ENCODE results near the gene SOX18.
"Not testable (repeated sequence)": the region's sequence is repeated elsewhere in the genome, so short reads cannot be mapped to it uniquely, and the experiment has no call there.

Gene SOX18

GRCh38 chr20:64015635-64016034, 33.8 kb downstream of the SOX18 start:
- no peak for DNase-seq

GRCh38 chr20:64012385-64013154, 36.9 kb downstream of the SOX18 start:
- not testable (repeated sequence) for DNase-seq

- no peak for DNase-seq
Observed at GRCh38 chr20:64011366-64011779, 38.1 kb downstream of the SOX18 start.

GRCh38 chr20:64010711-64011237, 38.7 kb downstream of the SOX18 start:
- no peak for DNase-seq

GRCh38 chr20:64009811-64010387, 39.5 kb downstream of the SOX18 start:
- no peak for DNase-seq

- no peak for DNase-seq
Observed at GRCh38 chr20:64006902-64007301, 42.5 kb downstream of the SOX18 start.

GRCh38 chr20:64006490-64006889, 42.9 kb downstream of the SOX18 start:
- DNase-seq: no peak

GRCh38 chr20:64005394-64005793, 44.0 kb downstream of the SOX18 start:
- no peak for DNase-seq

- no peak for DNase-seq
Observed at GRCh38 chr20:64003960-64004725, 45.3 kb downstream of the SOX18 start.

- no peak for DNase-seq
Observed at GRCh38 chr20:64001607-64002011, 47.8 kb downstream of the SOX18 start.

GRCh38 chr20:64000906-64001305, 48.5 kb downstream of the SOX18 start:
- DNase-seq: no peak
